Skeletal muscle satellite cell (primary cell): ENCODE measurements around the gene TMC1.

Experiments
- H3K27me3 ChIP-seq: 2 replicates; pipeline ENCODE4 v1.7.0; 2013; ENCODE audit warnings: low read length; ENCODE audit not compliant: control insufficient read depth, insufficient read depth
- H3K36me3 ChIP-seq: 2 replicates; pipeline ENCODE4 v1.7.0; 2013; ENCODE audit warnings: mild to moderate bottlenecking, control low read depth, low read length; ENCODE audit not compliant: insufficient read depth
- H3K4me1 ChIP-seq: 2 replicates; pipeline ENCODE4 v1.7.0; 2013; ENCODE audit warnings: low read length; ENCODE audit not compliant: control insufficient read depth, insufficient read depth
- H3K4me2 ChIP-seq: 2 replicates; pipeline ENCODE4 v1.7.0; 2013; ENCODE audit warnings: mild to moderate bottlenecking, low read length
- H3K4me3 ChIP-seq: 2 replicates; pipeline ENCODE4 v1.7.0; 2013; ENCODE audit warnings: low read length
- H3K9ac ChIP-seq: 2 replicates; pipeline ENCODE4 v1.7.0; 2013; ENCODE audit warnings: mild to moderate bottlenecking, low read depth, low read length, moderate library complexity
- H3K9me3 ChIP-seq: replicated peaks from 2 replicates; pipeline ENCODE4 v1.7.0; 2013; ENCODE audit warnings: mild to moderate bottlenecking, control low read depth, low read length

Gene TMC1

GRCh38 chr9:72579190-72579589 lies 57.8 kb downstream of the TMC1 start:
- Histone ChIP-seq H3K4me1 (peaks cover 63% of the 10 kb centered on the region), H3K9ac (no peak overlapping the region), H3K27me3 (no peaks in the 10 kb centered on the region), H3K4me2 (no peak overlapping the region), H3K36me3 (no peaks in the 10 kb centered on the region), H3K4me3 (no peak overlapping the region), H3K9me3 (no peaks in the 10 kb centered on the region)

- Histone ChIP-seq H3K9ac (peak overlapping the region; percentile 55), H3K4me3 (no peak overlapping the region), H3K4me1 (peaks cover 63% of the 10 kb centered on the region), H3K4me2 (no peak overlapping the region), H3K27me3 (no peaks in the 10 kb centered on the region), H3K36me3 (no peaks in the 10 kb centered on the region), H3K9me3 (no peaks in the 10 kb centered on the region)
Observed at GRCh38 chr9:72579880-72580550, 58.6 kb downstream of the TMC1 start.

- no peaks in the 10 kb centered on the region for H3K36me3 ChIP-seq
- H3K9me3 ChIP-seq: no peaks in the 10 kb centered on the region
- H3K4me3 ChIP-seq: no peak overlapping the region
- H3K4me1 ChIP-seq: peaks cover 67% of the 10 kb centered on the region
- peak overlapping the region; percentile 8 for H3K4me2 ChIP-seq
- H3K27me3 ChIP-seq: no peaks in the 10 kb centered on the region
- H3K9ac ChIP-seq: peak overlapping the region; percentile 36
Observed at GRCh38 chr9:72581694-72582093, 60.3 kb downstream of the TMC1 start.

GRCh38 chr9:72583370-72583769 lies 62.0 kb downstream of the TMC1 start:
- Histone ChIP-seq H3K27me3 (no peaks in the 10 kb centered on the region), H3K9ac (no peak overlapping the region), H3K4me2 (no peak overlapping the region), H3K9me3 (no peaks in the 10 kb centered on the region), H3K4me3 (no peak overlapping the region), H3K4me1 (peaks cover 56% of the 10 kb centered on the region), H3K36me3 (no peaks in the 10 kb centered on the region)

- H3K4me3 ChIP-seq: no peak overlapping the region
- peak overlapping the region; percentile 1 for H3K9ac ChIP-seq
- no peaks in the 10 kb centered on the region for H3K9me3 ChIP-seq
- no peak overlapping the region for H3K4me2 ChIP-seq
- no peaks in the 10 kb centered on the region for H3K27me3 ChIP-seq
- H3K36me3 ChIP-seq: no peaks in the 10 kb centered on the region
- H3K4me1 ChIP-seq: peaks cover 32% of the 10 kb centered on the region
Observed at GRCh38 chr9:72586388-72587130, 65.2 kb downstream of the TMC1 start.

GRCh38 chr9:72588336-72588735 lies 66.9 kb downstream of the TMC1 start:
- peaks cover 22% of the 10 kb centered on the region for H3K4me1 ChIP-seq
- no peak overlapping the region for H3K4me3 ChIP-seq
- H3K27me3 ChIP-seq: no peaks in the 10 kb centered on the region
- no peaks in the 10 kb centered on the region for H3K36me3 ChIP-seq
- no peak overlapping the region for H3K9ac ChIP-seq
- no peak overlapping the region for H3K4me2 ChIP-seq
- no peaks in the 10 kb centered on the region for H3K9me3 ChIP-seq

GRCh38 chr9:72589667-72590521 lies 68.5 kb downstream of the TMC1 start:
- no peaks in the 10 kb centered on the region for H3K36me3 ChIP-seq
- no peak overlapping the region for H3K4me2 ChIP-seq
- no peak overlapping the region for H3K9ac ChIP-seq
- H3K9me3 ChIP-seq: no peaks in the 10 kb centered on the region
- peaks cover 19% of the 10 kb centered on the region for H3K4me1 ChIP-seq
- no peak overlapping the region for H3K4me3 ChIP-seq
- no peaks in the 10 kb centered on the region for H3K27me3 ChIP-seq

GRCh38 chr9:72590824-72591223 lies 69.4 kb downstream of the TMC1 start:
- Histone ChIP-seq H3K9me3 (no peaks in the 10 kb centered on the region), H3K4me1 (peaks cover 15% of the 10 kb centered on the region), H3K27me3 (no peaks in the 10 kb centered on the region), H3K9ac (no peak overlapping the region), H3K36me3 (no peaks in the 10 kb centered on the region), H3K4me3 (no peak overlapping the region), H3K4me2 (no peak overlapping the region)

- Histone ChIP-seq H3K9ac (no peak overlapping the region), H3K36me3 (no peaks in the 10 kb centered on the region), H3K4me2 (no peak overlapping the region), H3K4me3 (no peak overlapping the region), H3K9me3 (no peaks in the 10 kb centered on the region), H3K27me3 (no peaks in the 10 kb centered on the region), H3K4me1 (peaks cover 7% of the 10 kb centered on the region)
Observed at GRCh38 chr9:72592502-72593403, 71.3 kb downstream of the TMC1 start.

- Histone ChIP-seq H3K4me1 (peaks cover 7% of the 10 kb centered on the region), H3K9me3 (no peaks in the 10 kb centered on the region), H3K4me2 (no peak overlapping the region), H3K9ac (no peak overlapping the region), H3K27me3 (no peaks in the 10 kb centered on the region), H3K4me3 (no peak overlapping the region), H3K36me3 (no peaks in the 10 kb centered on the region)
Observed at GRCh38 chr9:72596451-72597180, 75.2 kb downstream of the TMC1 start.
